ENCODE data around the gene KLK10.

DNA sequence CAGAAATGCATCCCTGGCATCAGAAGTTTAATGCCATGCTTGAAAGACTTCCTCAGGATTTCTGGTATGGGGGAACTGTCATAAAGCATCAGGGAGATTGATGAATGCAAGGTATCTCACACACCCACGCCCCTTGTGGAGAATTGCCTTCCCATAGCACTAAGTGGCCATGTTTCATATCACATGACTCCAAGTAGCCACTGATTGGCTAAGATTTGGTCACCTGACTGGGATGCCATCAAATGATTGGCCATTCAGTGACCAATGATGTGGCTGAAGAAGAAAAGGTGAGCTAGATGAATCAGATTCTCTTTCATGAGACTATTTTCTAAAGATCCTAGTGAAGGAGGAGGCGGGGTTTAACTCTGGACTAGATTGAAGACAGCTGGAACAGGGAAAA lies 25.4 kb downstream of the KLK10 start:
- TF ChIP-seq, protein P1, sequence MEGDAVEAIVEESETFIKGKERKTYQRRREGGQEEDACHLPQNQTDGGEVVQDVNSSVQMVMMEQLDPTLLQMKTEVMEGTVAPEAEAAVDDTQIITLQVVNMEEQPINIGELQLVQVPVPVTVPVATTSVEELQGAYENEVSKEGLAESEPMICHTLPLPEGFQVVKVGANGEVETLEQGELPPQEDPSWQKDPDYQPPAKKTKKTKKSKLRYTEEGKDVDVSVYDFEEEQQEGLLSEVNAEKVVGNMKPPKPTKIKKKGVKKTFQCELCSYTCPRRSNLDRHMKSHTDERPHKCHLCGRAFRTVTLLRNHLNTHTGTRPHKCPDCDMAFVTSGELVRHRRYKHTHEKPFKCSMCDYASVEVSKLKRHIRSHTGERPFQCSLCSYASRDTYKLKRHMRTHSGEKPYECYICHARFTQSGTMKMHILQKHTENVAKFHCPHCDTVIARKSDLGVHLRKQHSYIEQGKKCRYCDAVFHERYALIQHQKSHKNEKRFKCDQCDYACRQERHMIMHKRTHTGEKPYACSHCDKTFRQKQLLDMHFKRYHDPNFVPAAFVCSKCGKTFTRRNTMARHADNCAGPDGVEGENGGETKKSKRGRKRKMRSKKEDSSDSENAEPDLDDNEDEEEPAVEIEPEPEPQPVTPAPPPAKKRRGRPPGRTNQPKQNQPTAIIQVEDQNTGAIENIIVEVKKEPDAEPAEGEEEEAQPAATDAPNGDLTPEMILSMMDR (IDR thresholded peaks at IDR 0.05) = no peak
- no peak for TF ChIP-seq POLR2A (IDR thresholded peaks at IDR 0.05)

Measured in gastroesophageal sphincter (tissue), 3 donors.